NT2/D1 (cell line): ENCODE data around the gene TP53I3.

ENCODE experiments used
- DNase-seq: peaks from one replicate; pipeline ENCODE4 v3.0.0-alpha.2; 2011; ENCODE audit warnings: low read depth, low spot score
- H3K27me3 ChIP-seq: 2 replicates; pipeline ENCODE4 v1.6.0; 2011; ENCODE audit warnings: mild to moderate bottlenecking; ENCODE audit not compliant: insufficient read length, insufficient read depth
- H3K36me3 ChIP-seq: 2 replicates; pipeline ENCODE4 v1.6.1; 2011; ENCODE audit warnings: mild to moderate bottlenecking, low read length, mixed read lengths; ENCODE audit not compliant: insufficient read depth, insufficient read length
- H3K4me1 ChIP-seq: 2 replicates; pipeline ENCODE4 v1.5.1; 2011; ENCODE audit not compliant: insufficient read depth, insufficient read length
- H3K4me3 ChIP-seq: 2 replicates; pipeline ENCODE4 v1.5.1; 2011; ENCODE audit warnings: low read depth; ENCODE audit not compliant: insufficient read length
- H3K9ac ChIP-seq: 2 replicates; pipeline ENCODE4 v1.6.0; 2011; ENCODE audit warnings: low read depth; ENCODE audit not compliant: insufficient read length
- H3K9me3 ChIP-seq: 2 replicates; pipeline ENCODE4 v1.5.1; 2011; ENCODE audit warnings: mild to moderate bottlenecking, low read length; ENCODE audit not compliant: insufficient read depth
- SUZ12 ChIP-seq: IDR thresholded peaks from 2 replicates; pipeline ENCODE4 v1.6.1; 2011; ENCODE audit not compliant: insufficient read length, insufficient read depth; ENCODE audit errors: extremely low read depth
- YY1 ChIP-seq: IDR thresholded peaks from 2 replicates; pipeline ENCODE4 v1.6.1; 2011; ENCODE audit not compliant: insufficient read length, insufficient read depth
- ZNF274 ChIP-seq: IDR thresholded peaks from 2 replicates; pipeline ENCODE4 v1.6.1; 2011; ENCODE audit warnings: mild to moderate bottlenecking, low read depth, low read length

TP53I3 gene

DNA sequence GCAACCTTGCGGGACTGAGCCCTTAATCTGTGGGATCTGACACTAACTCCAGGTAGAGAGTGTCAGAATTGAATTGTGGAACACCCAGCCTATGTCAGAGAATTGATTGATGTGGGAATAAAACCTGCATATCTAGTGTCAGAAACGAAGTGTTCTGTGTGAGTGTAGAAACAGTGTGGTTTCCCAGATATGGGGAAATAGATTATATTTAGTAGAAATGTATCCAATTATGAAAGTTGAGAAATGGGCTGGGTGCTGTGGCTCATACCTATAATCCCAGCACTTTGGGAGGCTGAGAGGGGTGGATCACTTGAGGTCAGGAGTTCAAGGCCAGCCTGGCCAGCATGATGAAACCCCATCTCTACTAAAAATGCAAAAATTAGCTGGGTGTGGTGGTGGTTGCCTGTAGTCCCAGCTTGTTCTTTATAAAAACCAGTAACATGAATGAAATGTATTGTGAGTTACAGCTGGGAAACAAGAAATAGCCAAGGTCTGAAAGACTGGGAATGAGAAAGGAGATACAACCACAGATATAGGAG is 4.3 kb upstream of the TP53I3 start:
- Histone ChIP-seq H3K4me1 (no peaks in the 10 kb centered on the region), H3K9ac (no peak overlapping the region), H3K4me3 (no peak overlapping the region), H3K9me3 (no peaks in the 10 kb centered on the region), H3K36me3 (no peaks in the 10 kb centered on the region), H3K27me3 (no peaks in the 10 kb centered on the region)
- TF ChIP-seq YY1 (no peak), SUZ12 (no peak), ZNF274 (no peak)
- DNase-seq = no peak

DNA sequence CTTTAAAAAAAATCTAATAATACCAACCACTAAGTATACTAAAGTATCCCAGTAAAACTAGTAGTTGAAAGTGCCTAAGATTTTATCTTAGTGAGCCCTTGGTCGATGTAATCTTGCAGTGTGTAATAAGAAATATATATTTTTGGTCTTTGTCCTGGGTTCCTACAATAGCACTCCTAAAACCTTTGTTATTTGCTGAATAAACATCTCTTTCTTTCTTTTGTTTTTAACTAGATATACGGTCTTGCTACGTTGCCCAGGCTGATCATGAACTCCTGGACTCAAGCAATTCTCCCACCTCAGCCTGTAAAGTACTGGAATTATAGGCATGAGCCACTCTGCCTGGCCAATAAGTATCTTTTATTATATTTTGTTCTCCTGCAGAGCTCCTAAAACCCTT is 2.4 kb upstream of the TP53I3 start:
- Histone ChIP-seq H3K27me3 (no peaks in the 10 kb centered on the region), H3K4me1 (peaks cover 2% of the 10 kb centered on the region), H3K36me3 (peaks cover 14% of the 10 kb centered on the region), H3K4me3 (no peak overlapping the region), H3K9me3 (no peaks in the 10 kb centered on the region), H3K9ac (no peak overlapping the region)
- TF ChIP-seq SUZ12 (no peak), YY1 (no peak), ZNF274 (no peak)
- DNase-seq = no peak

DNA sequence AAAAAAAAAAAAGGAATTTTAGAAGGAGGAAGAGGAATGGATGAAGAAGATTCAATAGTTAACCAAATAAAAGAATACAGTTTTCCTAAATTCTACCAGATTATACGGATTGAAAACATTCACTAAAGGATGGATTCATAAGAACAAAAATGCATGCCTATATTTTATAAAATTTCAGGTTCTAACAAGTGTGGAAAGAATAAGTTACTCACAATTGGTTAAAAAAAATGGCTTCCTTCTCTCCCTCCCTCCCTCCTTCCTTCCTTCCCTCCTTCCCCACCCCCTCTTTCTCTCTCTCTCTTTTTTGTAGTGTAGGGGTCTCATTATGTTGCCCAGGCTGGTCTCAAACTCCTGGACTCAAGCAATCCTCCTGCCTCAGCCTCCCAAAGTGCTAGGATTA is 1.6 kb upstream of the TP53I3 start:
- peaks cover 19% of the 10 kb centered on the region for H3K36me3 ChIP-seq
- no peak overlapping the region for H3K9ac ChIP-seq
- H3K27me3 ChIP-seq = no peaks in the 10 kb centered on the region
- TF ChIP-seq ZNF274 (no peak), SUZ12 (no peak), YY1 (no peak)
- H3K4me3 ChIP-seq = no peak overlapping the region
- no peak for DNase-seq
- no peaks in the 10 kb centered on the region for H3K9me3 ChIP-seq
- peaks cover 2% of the 10 kb centered on the region for H3K4me1 ChIP-seq

DNA sequence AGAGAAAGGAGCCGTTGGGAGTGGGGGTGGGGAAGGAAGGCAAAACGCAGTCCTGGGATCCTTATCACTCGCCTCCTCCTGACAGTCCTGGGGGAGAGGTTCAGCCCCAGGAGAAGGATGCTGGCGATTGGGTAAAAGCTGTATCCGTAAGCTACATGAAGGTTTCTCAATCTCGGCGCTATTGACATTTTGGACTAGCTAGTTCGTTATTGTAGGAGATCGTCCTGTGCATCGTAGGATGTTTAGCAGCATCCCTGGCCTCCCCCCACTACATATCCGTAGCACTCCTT is 511 bp upstream of the TP53I3 start:
- no peak for DNase-seq
- H3K9ac ChIP-seq = peak overlapping the region; percentile 91
- H3K4me3 ChIP-seq = peak overlapping the region; percentile 67
- no peaks in the 10 kb centered on the region for H3K9me3 ChIP-seq
- H3K36me3 ChIP-seq = peaks cover 29% of the 10 kb centered on the region
- peaks cover 2% of the 10 kb centered on the region for H3K4me1 ChIP-seq
- no peak for TF ChIP-seq SUZ12
- no peak for TF ChIP-seq ZNF274
- TF ChIP-seq YY1 = no peak
- no peaks in the 10 kb centered on the region for H3K27me3 ChIP-seq

DNA sequence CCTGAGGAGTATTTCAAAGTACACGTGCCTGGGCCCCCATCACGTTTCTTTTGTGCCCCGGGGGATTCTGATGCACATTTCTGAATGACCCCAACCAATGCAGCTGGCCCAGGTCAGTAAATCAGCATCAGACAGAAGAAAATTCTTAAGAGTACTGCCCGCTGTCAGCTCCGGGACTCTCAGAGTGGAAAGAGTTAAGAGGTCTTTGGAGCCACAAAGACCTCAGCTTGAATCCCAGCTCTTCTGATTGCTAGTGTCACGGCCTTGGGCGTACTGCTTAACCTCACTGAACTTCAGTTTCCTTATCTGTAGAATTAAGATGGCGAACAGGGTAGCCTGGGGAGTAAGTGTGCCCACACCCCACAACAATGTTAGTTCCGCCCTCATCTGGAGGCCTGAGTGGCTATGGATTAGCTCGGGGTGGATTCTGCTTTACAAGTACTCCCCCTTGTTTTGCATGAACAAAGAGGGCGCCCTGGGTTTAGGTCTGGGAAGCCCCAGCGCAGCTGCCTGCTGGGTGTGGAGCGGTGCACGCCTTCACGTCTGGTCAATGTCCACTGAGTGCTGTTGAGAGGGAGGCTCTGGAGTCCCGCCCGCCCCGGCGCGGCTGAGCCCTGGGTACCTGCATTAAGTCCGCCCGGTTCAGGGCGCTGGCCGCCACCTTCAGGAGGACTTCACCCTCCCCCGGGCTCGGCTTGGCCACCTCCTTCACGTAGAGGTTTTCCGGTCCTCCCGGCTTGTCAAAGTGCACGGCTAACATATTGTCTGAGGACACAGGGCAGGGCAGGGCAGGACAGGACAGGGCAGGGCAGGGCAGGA is 858 bp downstream of the TP53I3 start:
- peak; percentile 87 for DNase-seq
- no peaks in the 10 kb centered on the region for H3K27me3 ChIP-seq
- TF ChIP-seq SUZ12 (no peak), YY1 (peak; percentile 35), ZNF274 (no peak)
- peak overlapping the region; percentile 91 for H3K9ac ChIP-seq
- peaks cover 41% of the 10 kb centered on the region for H3K36me3 ChIP-seq
- peak overlapping the region; percentile 67 for H3K4me3 ChIP-seq
- peaks cover 2% of the 10 kb centered on the region for H3K4me1 ChIP-seq
- H3K9me3 ChIP-seq = no peaks in the 10 kb centered on the region

DNA sequence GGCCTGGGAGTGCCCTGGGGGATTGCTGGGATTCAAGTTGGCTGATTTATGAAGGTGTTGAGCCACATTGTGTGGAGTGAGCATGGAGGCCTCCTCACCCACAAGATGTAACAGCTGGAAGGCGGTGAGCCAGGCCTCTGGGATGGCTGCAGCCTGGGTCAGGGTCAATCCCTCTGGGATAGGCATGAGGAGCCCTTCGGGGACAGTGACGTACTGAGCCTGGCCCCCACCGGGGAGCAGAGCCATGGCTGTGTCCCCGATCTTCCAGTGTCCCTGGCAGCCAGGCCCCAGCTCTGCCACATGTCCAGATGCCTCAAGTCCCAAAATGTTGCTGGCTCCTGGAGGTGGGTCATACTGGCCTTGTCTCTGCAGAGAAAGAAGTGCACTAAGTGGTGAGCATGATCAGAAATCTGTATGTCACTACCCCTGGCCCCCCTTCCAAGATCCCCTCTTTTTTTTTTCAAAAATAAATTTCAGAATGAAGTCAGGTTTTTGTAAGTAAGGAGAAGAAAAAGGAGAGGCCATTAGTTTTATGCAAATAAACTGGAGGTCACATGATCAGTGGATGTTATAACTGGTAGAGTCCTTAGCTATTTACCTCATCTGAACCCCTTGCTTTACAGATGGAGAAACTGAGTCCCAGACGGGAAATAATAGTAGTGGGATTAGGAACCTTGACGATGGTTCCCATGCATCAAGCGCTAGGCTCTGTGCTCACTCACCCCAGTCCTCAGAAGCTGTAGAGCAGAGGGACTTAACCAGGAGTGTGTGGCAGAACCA is 1.7 kb downstream of the TP53I3 start:
- Histone ChIP-seq H3K9me3 (no peaks in the 10 kb centered on the region), H3K4me1 (peaks cover 2% of the 10 kb centered on the region), H3K9ac (peak overlapping the region; percentile 91), H3K4me3 (peak overlapping the region; percentile 67), H3K27me3 (no peaks in the 10 kb centered on the region), H3K36me3 (peaks cover 46% of the 10 kb centered on the region)
- TF ChIP-seq SUZ12 (no peak), YY1 (no peak), ZNF274 (no peak)
- no peak for DNase-seq

DNA sequence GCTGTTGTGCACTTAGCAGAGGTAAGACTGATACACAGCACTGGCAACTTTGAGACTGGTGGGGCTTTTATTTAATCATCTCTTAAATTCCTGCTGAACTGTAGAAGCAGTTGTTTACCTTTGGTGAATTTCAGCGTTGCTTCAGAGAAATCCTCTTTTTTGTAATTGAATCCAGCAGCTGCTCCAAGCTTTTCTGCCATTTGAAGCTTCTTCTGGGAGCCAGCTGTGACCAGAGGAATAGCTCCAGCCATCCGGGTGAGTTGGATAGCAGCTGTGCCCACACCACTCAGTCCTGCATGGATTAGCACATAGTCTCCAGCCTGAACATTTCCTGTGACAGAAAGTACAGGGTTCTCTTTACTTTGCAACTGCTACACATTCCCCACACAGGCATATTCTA is 3.9 kb downstream of the TP53I3 start:
- Histone ChIP-seq H3K4me1 (peaks cover 2% of the 10 kb centered on the region), H3K9ac (no peak overlapping the region), H3K27me3 (no peaks in the 10 kb centered on the region), H3K4me3 (no peak overlapping the region), H3K9me3 (no peaks in the 10 kb centered on the region), H3K36me3 (peaks cover 50% of the 10 kb centered on the region)
- no peak for DNase-seq
- TF ChIP-seq YY1 (no peak), ZNF274 (no peak), SUZ12 (no peak)
